Measurements from ENCODE around the gene RANBP3.

DNA sequence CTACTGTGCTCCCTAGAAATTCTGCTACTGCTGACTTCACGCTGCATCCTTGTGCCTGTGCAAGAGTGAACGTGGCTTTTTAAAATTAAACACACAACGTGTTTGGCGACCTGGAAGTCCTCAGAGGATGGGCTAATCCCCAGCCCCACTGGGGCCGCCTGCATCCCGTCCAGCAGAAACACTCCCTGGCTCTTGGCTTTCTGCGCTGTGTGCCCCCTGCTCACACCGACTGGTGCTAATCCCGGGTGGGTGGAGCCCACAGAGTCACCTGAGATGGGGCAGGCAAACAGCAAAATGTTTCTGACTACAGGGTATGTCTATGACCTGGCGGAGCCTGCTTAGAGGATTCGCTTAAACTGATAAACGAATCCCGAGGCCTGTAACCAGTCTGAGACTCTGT lies 48.8 kb downstream of the RANBP3 start:
- TF ChIP-seq, protein P1, sequence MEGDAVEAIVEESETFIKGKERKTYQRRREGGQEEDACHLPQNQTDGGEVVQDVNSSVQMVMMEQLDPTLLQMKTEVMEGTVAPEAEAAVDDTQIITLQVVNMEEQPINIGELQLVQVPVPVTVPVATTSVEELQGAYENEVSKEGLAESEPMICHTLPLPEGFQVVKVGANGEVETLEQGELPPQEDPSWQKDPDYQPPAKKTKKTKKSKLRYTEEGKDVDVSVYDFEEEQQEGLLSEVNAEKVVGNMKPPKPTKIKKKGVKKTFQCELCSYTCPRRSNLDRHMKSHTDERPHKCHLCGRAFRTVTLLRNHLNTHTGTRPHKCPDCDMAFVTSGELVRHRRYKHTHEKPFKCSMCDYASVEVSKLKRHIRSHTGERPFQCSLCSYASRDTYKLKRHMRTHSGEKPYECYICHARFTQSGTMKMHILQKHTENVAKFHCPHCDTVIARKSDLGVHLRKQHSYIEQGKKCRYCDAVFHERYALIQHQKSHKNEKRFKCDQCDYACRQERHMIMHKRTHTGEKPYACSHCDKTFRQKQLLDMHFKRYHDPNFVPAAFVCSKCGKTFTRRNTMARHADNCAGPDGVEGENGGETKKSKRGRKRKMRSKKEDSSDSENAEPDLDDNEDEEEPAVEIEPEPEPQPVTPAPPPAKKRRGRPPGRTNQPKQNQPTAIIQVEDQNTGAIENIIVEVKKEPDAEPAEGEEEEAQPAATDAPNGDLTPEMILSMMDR (IDR thresholded peaks at IDR 0.05) = no peak
- no peak for TF ChIP-seq POLR2AphosphoS5 (IDR thresholded peaks at IDR 0.05)
- no peak for TF ChIP-seq POLR2A (IDR thresholded peaks at IDR 0.05)
